ENCODE results near the gene STYX. TPM values are rescaled to one million over a fixed set of nuclear protein-coding genes. Genes with fewer than 3 reads are reported as not detected.

STYX gene
- total RNA-seq, 1 experiment from 2014 or later = 24.0 TPM

- no peak overlapping the region for H2BK12ac ChIP-seq (ENCODE audit: insufficient read length, low read depth, low read length)
- no peak overlapping the region for H3T11ph ChIP-seq (ENCODE audit: low read length)
- Mint-ChIP-seq H3K27me3 (ENCODE audit: low read depth) (no peaks in the 10 kb centered on the region), H3K9me3 (no peaks in the 10 kb centered on the region; a peak in 1 of 5 replicates), H3K4me1 (peaks cover 7 to 8% of the 10 kb centered on the region in 2 experiments; a peak in 3 of 4 replicates), H3K27ac (no peak overlapping the region), H3K4me3 (no peak overlapping the region), H3K36me3 (ENCODE audit: insufficient read depth in 1 of 3, low read depth in 3 of 3) (no peaks in the 10 kb centered on the region)
- no peaks in the 10 kb centered on the region for H3K4me1 ChIP-seq (ENCODE audit: insufficient read depth, low read length)
- no peak overlapping the region for H3K18ac ChIP-seq (ENCODE audit: insufficient read length, low read depth, low read length)
- no peaks in the 10 kb centered on the region for H3K79me1 ChIP-seq (ENCODE audit: insufficient read depth, low read depth, low read length, poor library complexity, severe bottlenecking)
- no peak overlapping the region for H2AFZ ChIP-seq (ENCODE audit: low read length)
- H2BK120ac ChIP-seq (ENCODE audit: low read depth, low read length, poor library complexity, severe bottlenecking) = no peak overlapping the region
- no peak overlapping the region for H4K8ac ChIP-seq (replicated peaks; ENCODE audit: insufficient read length, low read depth, low read length)
- no peak overlapping the region for H4K91ac ChIP-seq (ENCODE audit: insufficient read length, low read depth, low read length)
- no peaks in the 10 kb centered on the region for H3K9me3 ChIP-seq (ENCODE audit: control insufficient read depth, low read depth, low read length)
- H3K14ac ChIP-seq (ENCODE audit: insufficient read depth, low read length) = no peak overlapping the region
- no peaks in the 10 kb centered on the region for H3K23me2 ChIP-seq (ENCODE audit: insufficient read length, low read depth, low read length, poor library complexity, severe bottlenecking)
- no peaks in the 10 kb centered on the region for H3K79me2 ChIP-seq (ENCODE audit: insufficient read depth, low read length)
- no peak overlapping the region for H2AK5ac ChIP-seq (ENCODE audit: insufficient read length, low read length)
- no peak overlapping the region for H3K4ac ChIP-seq (ENCODE audit: low read depth, low read length)
- no peak overlapping the region for H2BK5ac ChIP-seq (ENCODE audit: insufficient read length, low read length)
- no peak for DNase-seq
- no peaks in the 10 kb centered on the region for H4K20me1 ChIP-seq (ENCODE audit: control insufficient read depth, insufficient read depth, insufficient read length)
- no peak overlapping the region for H3K23ac ChIP-seq (ENCODE audit: insufficient read length, low read depth, low read length)
- no CpG with 5 or more reads among the region's 3 CpGs for WGBS (ENCODE audit: extremely low coverage, insufficient read length, low lambda C conversion rate)
- H2BK15ac ChIP-seq (ENCODE audit: low read depth, low read length) = no peak overlapping the region
- no peak overlapping the region for H3K9ac ChIP-seq (ENCODE audit: extremely low read depth, insufficient read length, low read length)
- H3K4me2 ChIP-seq (ENCODE audit: insufficient read depth, insufficient read length, low read length) = no peak overlapping the region
- H3K27me3 ChIP-seq (ENCODE audit: insufficient read depth, low read length) = no peaks in the 10 kb centered on the region
- TF ChIP-seq CTCF (conservative IDR thresholded peaks at IDR 0.05) = no peak
- no peak overlapping the region for H3K56ac ChIP-seq (ENCODE audit: insufficient read length, low read depth, low read length)
- no peak overlapping the region for H2BK20ac ChIP-seq (ENCODE audit: low read depth, low read length, poor library complexity, severe bottlenecking)
- H4K5ac ChIP-seq (ENCODE audit: insufficient read length, low read depth, low read length) = no peak overlapping the region
- no peak overlapping the region for H3K27ac ChIP-seq (ENCODE audit: insufficient read length, low read depth, low read length)
Observed at GRCh38 chr14:52802597-52802996, 72.6 kb downstream of the STYX start.

All from H9 (cell line).